IPS-18c (cell line): ENCODE measurements around the gene BIRC6.
"Not testable (repeated sequence)": the region's sequence is repeated elsewhere in the genome, so short reads cannot be mapped to it uniquely, and the experiment has no call there.

Source experiments
- H3K4me3 ChIP-seq: 2 replicates; pipeline ENCODE4 v1.7.0; 2013; ENCODE audit warnings: low read depth, mild to moderate bottlenecking, low read length, moderate library complexity; ENCODE audit not compliant: insufficient read depth
- H3K9me3 ChIP-seq: one replicate; pipeline ENCODE4 v1.6.1; 2013; ENCODE audit warnings: mild to moderate bottlenecking, low read length, moderate library complexity; ENCODE audit not compliant: control insufficient read depth, insufficient read depth

Gene BIRC6

DNA sequence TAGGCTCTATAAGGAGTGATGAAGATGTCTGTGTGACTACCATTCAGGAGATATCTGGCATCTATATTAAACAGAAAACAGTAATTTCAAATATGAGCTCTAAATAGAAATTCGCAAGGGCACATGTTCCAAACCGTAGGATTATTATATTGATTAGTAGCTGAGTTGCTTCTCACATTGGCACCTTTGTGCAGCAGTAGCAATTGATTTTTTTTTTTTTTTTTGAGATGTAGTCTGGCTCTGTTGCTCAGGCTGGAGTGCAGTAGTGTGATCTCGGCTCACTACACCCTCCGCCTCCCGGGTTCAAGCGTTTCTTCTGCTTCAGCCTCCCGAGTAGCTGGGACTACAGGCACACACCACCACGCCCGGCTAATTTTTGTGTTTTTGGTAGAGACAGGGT is 12.4 kb downstream of the BIRC6 start:
- Histone ChIP-seq H3K9me3 (no peaks in the 10 kb centered on the region), H3K4me3 (no peak overlapping the region)

DNA sequence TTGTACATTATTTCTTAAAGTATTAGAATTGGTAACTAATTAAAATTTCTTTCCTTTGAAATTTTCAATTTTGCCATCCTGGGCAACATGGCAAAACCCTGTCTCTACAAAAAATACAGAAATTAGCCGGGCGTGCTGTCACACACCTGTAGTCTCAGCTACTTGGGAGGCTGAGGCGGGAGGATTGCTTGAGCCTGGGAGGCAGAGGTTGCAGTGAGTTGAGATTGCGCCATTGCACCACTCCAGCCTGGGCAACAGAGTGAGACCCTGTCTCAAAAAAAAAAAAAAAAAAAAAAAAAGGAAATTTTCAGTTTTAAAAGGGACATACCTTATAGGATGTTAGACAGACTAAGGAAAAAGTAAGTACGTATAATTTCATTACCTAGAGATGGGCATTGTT is 14.1 kb downstream of the BIRC6 start:
- not testable (repeated sequence) for H3K9me3 ChIP-seq, H3K4me3 ChIP-seq

DNA sequence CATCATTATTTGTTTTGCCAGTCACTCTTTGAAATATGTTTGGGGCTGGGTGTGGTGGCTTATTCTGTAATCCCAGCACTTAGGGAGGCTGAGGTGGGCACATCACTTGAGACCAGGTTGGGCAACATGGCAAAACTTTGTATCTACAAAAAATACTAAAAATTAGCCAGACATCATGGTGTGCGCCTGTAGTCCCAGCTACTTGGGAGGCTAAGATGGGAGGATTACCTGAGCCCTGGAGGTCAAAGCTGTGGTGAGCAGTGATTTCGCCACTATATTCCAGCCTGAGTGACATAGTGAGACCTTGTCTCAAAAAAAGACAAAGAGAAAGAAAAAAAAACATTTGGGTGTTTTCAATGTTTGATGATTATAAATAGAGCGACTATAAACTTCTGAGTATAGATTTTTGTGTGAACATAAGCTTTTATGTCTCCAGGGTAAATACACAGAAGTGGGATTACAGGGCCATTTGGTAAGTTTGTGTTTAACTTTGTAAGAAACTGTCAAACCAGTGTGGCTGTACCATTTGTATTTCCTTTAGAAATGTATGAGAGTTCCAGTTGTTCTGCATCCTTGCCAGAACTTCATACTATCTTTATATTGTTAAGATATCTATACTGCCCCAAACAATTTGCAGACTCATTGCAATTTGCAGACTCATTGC is 15.8 kb downstream of the BIRC6 start:
- no peaks in the 10 kb centered on the region for H3K9me3 ChIP-seq
- no peak overlapping the region for H3K4me3 ChIP-seq

DNA sequence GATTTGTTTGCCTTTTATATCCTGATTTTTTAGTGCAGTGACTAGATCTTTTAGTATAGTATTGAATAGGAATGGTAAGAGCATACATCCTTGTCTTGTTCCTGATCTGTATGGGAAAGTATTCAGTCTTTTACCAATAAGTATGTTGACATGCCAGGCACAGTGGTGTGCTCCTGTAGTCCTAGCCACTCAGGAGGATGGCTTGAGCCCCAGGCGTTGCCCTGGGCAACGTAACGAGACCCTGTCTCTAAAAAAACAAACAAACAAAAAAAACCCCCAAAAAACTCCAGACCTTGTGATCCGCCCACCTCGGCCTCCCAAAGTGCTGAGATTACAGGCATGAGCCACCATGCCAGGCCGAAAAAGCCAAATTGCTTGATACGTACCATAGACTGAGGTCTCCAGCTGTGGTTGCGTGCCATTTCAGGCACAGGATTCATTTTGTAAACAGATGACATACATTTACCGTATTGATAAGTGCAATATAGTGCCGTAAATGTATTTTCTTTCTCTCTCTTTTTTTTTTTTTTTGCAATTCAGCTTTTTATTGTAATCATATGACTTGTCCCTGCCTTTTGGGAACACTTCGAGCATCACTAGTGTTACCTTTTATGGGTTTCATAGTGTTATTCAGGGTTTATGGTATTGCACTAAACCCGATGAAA is 18.5 kb downstream of the BIRC6 start:
- no peaks in the 10 kb centered on the region for H3K9me3 ChIP-seq
- H3K4me3 ChIP-seq, result no peak overlapping the region

GRCh38 chr2:32376756-32377155 is 19.9 kb downstream of the BIRC6 start:
- Histone ChIP-seq H3K9me3 (no peaks in the 10 kb centered on the region), H3K4me3 (no peak overlapping the region)

DNA sequence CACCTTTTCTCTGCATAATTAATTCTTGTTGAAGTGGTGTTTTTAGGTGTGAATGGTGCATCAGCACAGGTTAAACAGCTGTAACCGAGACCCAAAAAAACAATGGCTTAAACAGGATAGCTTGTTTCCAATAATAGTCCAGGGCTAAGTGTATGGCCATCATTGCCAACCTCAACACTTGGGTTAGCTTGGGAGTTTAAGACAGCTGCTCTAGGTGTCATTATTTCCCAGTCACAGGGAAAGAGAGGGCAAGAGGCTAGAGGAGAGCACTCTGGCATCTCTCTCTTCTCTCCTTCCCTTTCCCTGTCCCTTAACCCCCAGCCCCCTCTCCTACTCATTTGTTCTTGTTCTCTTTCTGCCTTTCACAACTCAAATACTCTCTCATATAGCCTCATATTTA is 21.1 kb downstream of the BIRC6 start:
- H3K4me3 ChIP-seq, result no peak overlapping the region
- H3K9me3 ChIP-seq, result no peaks in the 10 kb centered on the region

DNA sequence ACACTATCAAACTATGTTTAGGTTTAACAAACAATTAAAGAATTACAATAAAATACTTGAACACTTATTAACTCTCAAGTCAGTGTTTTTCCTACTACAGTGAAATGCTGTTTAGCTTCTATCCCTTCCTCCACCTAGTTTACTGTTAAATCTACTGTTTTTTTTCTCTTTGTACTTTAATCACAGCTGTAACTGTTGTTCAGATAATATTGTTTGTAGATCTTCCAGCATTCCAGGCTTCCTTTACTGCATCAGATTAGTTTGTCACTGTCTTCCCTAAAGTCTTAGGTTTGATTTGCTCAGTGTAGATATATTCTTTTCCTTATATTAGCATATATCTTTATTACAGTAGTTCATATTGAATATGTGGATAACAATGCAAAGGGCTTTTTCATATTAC is 22.5 kb downstream of the BIRC6 start:
- Histone ChIP-seq H3K4me3 (no peak overlapping the region), H3K9me3 (no peaks in the 10 kb centered on the region)

GRCh38 chr2:32383858-32384257 is 27.0 kb downstream of the BIRC6 start:
- no peak overlapping the region for H3K4me3 ChIP-seq

GRCh38 chr2:32384529-32384928 is 27.7 kb downstream of the BIRC6 start:
- Histone ChIP-seq H3K9me3 (no peaks in the 10 kb centered on the region), H3K4me3 (no peak overlapping the region)

More at GRCh38 chr2:32383858-32384257, 27.0 kb downstream of the BIRC6 start:
- no peaks in the 10 kb centered on the region for H3K9me3 ChIP-seq

DNA sequence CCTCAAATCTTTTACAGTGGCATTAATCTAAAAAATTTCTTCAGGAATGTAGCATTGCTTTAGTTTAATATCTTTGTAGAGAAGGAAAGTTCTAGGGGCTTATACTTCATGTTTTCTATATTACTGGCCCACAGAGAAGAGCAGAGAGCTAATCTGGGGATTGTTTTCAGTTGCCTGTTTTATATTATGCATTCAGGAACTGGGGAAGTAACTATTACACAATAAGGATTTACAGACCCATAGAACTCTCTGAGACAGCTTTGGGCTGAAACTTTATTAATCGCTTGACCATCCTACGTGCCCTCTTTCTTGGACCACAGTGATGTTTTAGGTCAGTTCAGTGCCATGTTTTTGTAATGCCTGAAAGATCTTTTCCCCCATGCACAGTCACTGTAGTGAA is 29.9 kb downstream of the BIRC6 start:
- H3K4me3 ChIP-seq, result no peak overlapping the region
- no peaks in the 10 kb centered on the region for H3K9me3 ChIP-seq

GRCh38 chr2:32399221-32399620 is 42.4 kb downstream of the BIRC6 start:
- H3K4me3 ChIP-seq, result no peak overlapping the region
- H3K9me3 ChIP-seq, result no peaks in the 10 kb centered on the region

- Histone ChIP-seq H3K9me3 (no peaks in the 10 kb centered on the region), H3K4me3 (no peak overlapping the region)
These were observed 45.3 kb downstream of the BIRC6 start for GRCh38 chr2:32402091-32402490.

DNA sequence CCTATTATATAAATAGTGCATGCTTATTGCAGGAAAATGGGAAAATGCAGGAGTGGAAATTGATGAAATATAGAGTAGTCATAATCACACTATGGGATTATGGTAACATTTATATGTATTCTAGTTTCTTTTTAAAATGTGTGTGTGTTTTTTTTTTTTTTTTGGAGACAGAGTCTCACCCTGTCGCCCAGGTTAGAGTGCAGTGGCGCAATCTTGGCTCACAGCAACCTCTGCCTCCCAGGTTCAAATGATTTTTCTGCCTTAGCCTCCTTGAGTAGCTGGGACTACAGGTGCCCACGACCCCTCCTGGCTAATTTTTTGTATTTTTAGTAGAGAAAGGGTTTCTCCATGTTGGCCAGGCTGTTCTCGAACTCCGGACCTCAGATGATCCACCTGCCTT is 47.0 kb downstream of the BIRC6 start:
- Histone ChIP-seq H3K9me3 (no peaks in the 10 kb centered on the region), H3K4me3 (no peak overlapping the region)

DNA sequence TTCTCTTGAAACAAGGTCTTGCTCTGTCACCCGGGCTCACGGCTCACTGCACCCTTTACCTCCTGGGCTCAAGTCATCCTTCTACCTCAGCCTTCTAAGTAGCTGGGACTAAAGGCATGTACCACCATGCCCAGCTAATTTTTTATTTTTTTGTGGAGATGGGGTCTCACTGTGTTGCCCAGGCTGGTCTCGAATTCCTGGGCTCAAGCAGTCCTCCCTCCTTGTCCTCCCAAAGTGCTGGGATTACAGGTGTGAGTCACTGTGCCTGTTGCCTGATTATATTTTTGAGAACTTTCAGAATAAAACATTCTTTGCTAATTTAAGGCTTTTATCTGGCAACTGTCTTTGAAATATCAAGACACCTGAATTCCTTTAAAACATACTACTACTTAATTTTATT is 47.9 kb downstream of the BIRC6 start:
- H3K9me3 ChIP-seq, result no peaks in the 10 kb centered on the region
- H3K4me3 ChIP-seq, result no peak overlapping the region

GRCh38 chr2:32416519-32416918 is 59.7 kb downstream of the BIRC6 start:
- Histone ChIP-seq H3K9me3 (no peaks in the 10 kb centered on the region), H3K4me3 (no peak overlapping the region)

GRCh38 chr2:32417659-32418058 is 60.8 kb downstream of the BIRC6 start:
- H3K9me3 ChIP-seq, result no peaks in the 10 kb centered on the region
- no peak overlapping the region for H3K4me3 ChIP-seq

DNA sequence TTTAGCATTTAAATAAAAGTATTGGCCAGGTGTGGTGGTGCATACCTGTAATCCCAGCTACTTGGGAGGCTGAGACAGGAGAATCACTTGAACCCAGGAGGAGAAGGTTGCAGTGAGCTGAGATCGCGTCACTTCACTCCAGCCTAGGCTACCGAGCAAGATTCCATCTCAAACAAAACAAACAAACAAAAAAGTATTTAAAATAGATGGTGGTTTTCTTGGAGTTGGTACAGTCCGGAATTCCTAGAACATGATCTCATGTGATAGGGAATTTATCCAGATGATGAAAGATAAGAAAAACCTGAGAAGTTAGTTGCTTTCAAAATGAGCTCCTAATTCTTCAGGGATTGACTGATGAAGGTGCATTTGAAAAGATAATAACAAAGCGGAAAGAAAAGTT is 62.0 kb downstream of the BIRC6 start:
- Histone ChIP-seq H3K9me3 (no peaks in the 10 kb centered on the region), H3K4me3 (no peak overlapping the region)

DNA sequence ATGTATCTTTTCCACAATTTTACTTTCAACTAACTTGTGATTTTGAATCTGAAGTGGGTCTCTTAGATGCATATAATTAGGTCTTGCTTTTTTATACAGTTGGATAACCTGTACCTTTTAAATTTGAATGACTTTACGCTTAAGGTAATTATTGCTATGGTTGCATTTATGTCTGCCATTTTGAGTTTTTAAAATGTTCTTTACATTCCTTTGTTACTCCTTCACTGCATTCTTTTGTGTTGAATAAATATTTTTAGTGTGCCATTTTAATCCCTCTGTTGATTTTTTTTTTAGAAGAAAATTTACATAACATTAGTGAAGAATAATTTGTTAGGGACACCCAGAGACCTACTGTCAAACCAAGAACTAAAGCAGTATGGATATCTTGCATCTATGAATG is 65.3 kb downstream of the BIRC6 start:
- Histone ChIP-seq H3K9me3 (no peaks in the 10 kb centered on the region), H3K4me3 (no peak overlapping the region)

DNA sequence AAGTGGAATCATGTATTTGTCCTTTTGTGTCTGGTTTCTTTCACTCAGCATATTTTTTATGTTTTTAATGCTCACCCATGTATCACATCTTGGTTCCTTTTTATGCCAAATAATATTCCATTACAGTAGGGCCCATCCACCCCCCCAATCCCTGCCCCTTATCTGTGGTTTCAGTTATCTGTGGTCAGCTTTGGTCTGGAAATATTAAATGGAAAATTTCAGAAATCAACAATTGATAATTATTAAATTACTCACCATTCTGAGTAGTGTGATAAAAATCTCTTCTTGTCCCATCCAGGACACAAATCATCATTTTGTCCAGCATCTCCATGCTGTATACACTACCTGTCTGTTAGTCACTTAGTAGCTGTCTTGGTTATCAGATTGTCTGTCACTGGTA is 66.7 kb downstream of the BIRC6 start:
- H3K4me3 ChIP-seq, result no peak overlapping the region
- no peaks in the 10 kb centered on the region for H3K9me3 ChIP-seq
